Nephron (organoid): ENCODE data around the gene TWIST1.

Experiments
- H3K27ac Mint-ChIP-seq, 3 experiments: 2 replicates each; pipeline ENCODE4 v1.8.0; 2020; ENCODE audit warnings: mixed read lengths in 3 of 3, mild to moderate bottlenecking in 2 of 3, moderate library complexity in 1 of 3
- H3K27me3 Mint-ChIP-seq: 2 replicates; pipeline ENCODE4 v1.8.0; 2021; ENCODE audit warnings: low read depth, mild to moderate bottlenecking, moderate library complexity, mixed read lengths
- H3K36me3 Mint-ChIP-seq: 2 replicates; pipeline ENCODE4 v1.8.0; 2020; ENCODE audit warnings: low read depth, mixed read lengths
- H3K4me1 Mint-ChIP-seq: 2 replicates; pipeline ENCODE4 v1.8.0; 2020; ENCODE audit warnings: mixed read lengths
- H3K4me3 Mint-ChIP-seq, 3 experiments: 2 replicates each; pipeline ENCODE4 v1.8.0; 2020; ENCODE audit warnings: mild to moderate bottlenecking in 3 of 3, mixed read lengths in 3 of 3, moderate library complexity in 2 of 3
- H3K9me3 Mint-ChIP-seq: 2 replicates; pipeline ENCODE4 v1.8.0; 2020; ENCODE audit warnings: mixed read lengths
- TF ChIP-seq, protein P1 (sequence below), 3 experiments: fragments of 200-600 bp; sonication (generic); IDR thresholded peaks; one replicate each; pipeline ENCODE4 v1.5.0; 2021; ENCODE audit warnings: antibody characterized with exemption in 3 of 3; ENCODE audit not compliant: unreplicated experiment in 3 of 3

Gene TWIST1

DNA sequence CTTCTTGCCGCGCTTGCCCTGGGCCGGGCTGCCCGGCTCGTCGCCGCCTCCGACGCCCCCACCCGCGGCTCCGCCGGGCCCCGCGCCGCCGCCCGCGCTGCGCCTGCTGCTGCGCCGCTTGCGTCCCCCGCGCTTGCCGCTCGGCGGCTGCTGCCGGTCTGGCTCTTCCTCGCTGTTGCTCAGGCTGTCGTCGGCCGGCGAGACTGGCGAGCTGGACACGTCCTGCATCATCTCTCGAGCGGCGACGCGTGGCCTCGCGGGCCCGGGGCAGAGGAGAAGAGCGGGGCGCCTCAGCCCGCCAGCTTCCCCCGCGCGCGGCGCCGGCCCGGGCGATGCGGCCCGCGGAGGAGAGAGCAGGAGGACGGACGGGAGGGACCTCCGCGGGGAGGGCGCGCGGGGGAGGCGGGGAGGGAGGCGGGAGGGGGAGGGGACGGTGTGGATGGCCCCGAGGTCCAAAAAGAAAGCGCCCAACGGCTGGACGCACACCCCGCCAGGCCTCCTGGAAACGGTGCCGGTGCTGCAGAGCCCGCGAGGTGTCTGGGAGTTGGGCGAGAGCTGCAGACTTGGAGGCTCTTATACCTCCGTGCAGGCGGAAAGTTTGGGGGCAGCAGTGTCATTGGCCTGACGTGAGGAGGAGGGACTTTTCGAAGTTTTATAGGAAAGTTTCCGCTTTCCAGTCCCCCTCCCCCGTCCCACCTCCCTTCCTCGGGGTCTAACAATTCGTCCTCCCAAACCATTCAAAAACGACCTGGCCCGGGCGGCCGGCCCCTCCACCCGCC, at the start of gene TWIST1:
Gene TWIST1 (minus strand): TSS at position 546 of the 779 bp plus-strand sequence. CDS start 315 bp downstream, at position 231.
- TF ChIP-seq, protein P1, sequence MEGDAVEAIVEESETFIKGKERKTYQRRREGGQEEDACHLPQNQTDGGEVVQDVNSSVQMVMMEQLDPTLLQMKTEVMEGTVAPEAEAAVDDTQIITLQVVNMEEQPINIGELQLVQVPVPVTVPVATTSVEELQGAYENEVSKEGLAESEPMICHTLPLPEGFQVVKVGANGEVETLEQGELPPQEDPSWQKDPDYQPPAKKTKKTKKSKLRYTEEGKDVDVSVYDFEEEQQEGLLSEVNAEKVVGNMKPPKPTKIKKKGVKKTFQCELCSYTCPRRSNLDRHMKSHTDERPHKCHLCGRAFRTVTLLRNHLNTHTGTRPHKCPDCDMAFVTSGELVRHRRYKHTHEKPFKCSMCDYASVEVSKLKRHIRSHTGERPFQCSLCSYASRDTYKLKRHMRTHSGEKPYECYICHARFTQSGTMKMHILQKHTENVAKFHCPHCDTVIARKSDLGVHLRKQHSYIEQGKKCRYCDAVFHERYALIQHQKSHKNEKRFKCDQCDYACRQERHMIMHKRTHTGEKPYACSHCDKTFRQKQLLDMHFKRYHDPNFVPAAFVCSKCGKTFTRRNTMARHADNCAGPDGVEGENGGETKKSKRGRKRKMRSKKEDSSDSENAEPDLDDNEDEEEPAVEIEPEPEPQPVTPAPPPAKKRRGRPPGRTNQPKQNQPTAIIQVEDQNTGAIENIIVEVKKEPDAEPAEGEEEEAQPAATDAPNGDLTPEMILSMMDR (IDR thresholded peaks at IDR 0.05; ENCODE audit: unreplicated experiment in 3 of 3), result no peak
- peaks cover 82% of the 10 kb centered on the region for H3K27me3 Mint-ChIP-seq
- H3K9me3 Mint-ChIP-seq, result no peaks in the 10 kb centered on the region
- H3K27ac Mint-ChIP-seq, result peak within 1 kb of the TSS; percentile 33 to 95 (median 92)
- H3K36me3 Mint-ChIP-seq, result peaks cover 10% of the 10 kb centered on the region
- H3K4me3 Mint-ChIP-seq, result peak within 1 kb of the TSS; percentile 89 to 98 (median 95)
- peaks cover 33% of the 10 kb centered on the region for H3K4me1 Mint-ChIP-seq

DNA sequence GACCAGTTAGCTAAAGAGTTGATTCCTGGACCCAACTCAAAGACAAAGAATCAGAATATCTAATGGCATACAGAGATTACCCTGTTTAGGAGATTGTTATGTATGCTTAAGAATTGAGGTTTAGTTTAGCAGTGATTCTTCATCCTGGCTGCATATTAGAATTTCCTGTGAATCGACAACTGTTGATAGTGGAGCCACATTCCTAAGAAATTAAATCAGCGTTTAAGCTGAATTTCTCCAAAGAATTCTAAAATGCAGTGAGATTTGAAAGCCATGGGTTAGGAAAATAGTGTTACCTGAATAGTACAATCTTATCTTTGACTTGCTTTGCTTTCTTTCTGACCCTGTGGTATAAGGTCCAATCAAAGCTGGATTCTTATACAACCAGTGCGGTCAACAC, 44.2 kb upstream of the TWIST1 start:
- Mint-ChIP-seq H3K27ac (no peak overlapping the region), H3K4me3 (no peak overlapping the region), H3K9me3 (no peaks in the 10 kb centered on the region), H3K27me3 (no peaks in the 10 kb centered on the region), H3K4me1 (no peaks in the 10 kb centered on the region), H3K36me3 (no peaks in the 10 kb centered on the region)
- TF ChIP-seq, protein P1 (IDR thresholded peaks at IDR 0.05; ENCODE audit: unreplicated experiment in 3 of 3), result no peak

DNA sequence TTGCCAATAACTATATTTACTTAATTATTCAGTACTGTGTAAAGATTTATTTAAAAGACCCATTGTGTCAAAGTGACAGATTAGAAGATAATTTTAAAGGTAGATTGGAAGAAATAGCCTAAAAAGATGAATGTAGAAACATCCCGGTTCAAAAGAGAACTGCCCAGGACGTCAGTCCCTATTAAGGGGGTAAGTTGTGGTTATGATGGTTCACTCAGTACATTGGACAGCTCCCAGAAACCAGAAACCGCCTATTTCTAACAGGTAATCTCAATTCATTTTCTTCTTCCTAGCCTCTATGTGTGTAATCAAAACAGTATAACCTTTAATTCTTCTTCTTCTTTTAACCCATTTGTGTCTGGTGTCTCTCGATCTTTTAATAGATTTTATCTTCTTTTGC, 29.3 kb upstream of the TWIST1 start:
- no peak overlapping the region for H3K27ac Mint-ChIP-seq
- H3K36me3 Mint-ChIP-seq, result no peaks in the 10 kb centered on the region
- H3K9me3 Mint-ChIP-seq, result peaks cover 4% of the 10 kb centered on the region
- TF ChIP-seq, protein P1 (IDR thresholded peaks at IDR 0.05; ENCODE audit: unreplicated experiment in 3 of 3), result no peak
- no peak overlapping the region for H3K4me3 Mint-ChIP-seq
- peaks cover 63% of the 10 kb centered on the region for H3K27me3 Mint-ChIP-seq
- H3K4me1 Mint-ChIP-seq, result peaks cover 12% of the 10 kb centered on the region

DNA sequence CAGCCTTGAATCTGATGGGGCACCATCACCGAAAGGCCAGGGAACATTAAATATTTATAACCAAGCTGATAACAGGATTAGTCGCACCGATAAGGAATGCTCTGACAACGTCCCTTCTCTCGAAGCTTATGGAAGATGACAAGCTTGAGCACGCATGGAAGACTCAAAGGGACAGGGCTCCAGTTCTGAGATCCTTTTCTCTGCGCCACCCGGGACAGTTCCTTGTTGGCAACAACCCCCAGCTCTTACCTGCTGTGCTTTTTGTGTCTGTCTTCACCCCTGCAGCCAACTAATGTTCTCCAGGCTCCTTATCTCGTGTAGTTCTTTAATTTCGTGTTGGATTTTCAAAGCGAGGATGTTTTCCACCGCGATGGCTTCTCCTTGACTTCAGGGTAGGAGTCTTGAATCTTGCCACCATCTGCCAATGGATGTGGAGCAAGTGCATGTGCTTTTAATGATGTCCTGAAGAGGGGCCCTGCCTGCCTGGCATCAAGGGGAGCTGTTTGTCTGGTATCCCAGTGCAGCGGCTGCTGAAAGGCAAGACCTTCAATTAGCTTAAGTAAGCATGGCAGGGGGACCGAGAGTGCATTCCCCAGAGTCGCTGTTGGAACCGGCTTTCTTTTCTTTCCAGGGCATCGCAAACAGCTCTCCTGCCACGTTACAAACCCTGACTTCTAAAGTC, 28.1 kb upstream of the TWIST1 start:
- peaks cover 73% of the 10 kb centered on the region for H3K27me3 Mint-ChIP-seq
- H3K4me1 Mint-ChIP-seq, result peaks cover 12% of the 10 kb centered on the region
- no peaks in the 10 kb centered on the region for H3K36me3 Mint-ChIP-seq
- TF ChIP-seq, protein P1 (IDR thresholded peaks at IDR 0.05; ENCODE audit: unreplicated experiment in 3 of 3), result no peak
- peaks cover 4% of the 10 kb centered on the region for H3K9me3 Mint-ChIP-seq
- peak overlapping the region; percentile 28 to 78 (median 70) for H3K4me3 Mint-ChIP-seq
- no peak overlapping the region for H3K27ac Mint-ChIP-seq

DNA sequence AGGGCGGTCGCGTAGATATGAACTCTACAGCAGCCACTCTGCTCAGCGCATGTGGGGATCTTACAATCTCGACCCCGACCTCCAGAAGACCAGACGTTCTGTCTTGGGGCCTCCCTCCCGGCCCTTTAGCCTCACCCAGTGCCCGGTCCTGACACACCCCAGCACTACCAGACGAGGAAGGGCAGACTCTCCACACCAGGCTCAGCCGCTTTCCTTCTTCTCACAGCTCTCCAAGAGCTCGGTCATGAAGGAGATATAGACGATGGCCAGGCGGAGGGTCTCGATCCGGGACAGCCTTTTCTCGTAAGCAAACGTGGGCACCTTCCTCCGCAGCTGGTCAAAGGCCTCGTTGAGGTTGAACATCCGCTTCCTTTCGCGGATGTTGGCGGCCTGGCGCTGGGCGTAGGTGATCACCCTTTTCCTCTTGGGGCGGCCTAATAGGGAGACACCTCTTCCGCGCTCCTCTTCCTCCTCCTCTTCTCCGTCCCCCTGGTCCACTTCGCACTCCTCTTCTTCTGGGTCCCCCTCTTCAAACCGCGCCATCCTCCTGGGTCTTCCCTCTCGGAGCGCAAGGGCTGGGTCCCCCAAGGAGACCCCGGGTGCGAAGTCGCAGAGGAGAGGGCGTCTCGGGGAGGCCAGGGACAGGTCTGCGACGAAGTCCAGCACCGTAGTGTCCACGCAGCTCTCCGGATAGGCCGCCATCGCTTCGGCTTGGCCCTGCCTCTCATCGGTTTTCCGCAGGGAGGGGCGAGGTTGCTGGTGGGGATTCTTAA, 27.4 kb upstream of the TWIST1 start, which contains the start of gene FERD3L:
Gene FERD3L (minus strand): TSS at position 761 of the 773 bp plus-strand sequence. CDS start 59 bp downstream, at position 702.
- peaks cover 76% of the 10 kb centered on the region for H3K27me3 Mint-ChIP-seq
- H3K4me3 Mint-ChIP-seq, result peak within 1 kb of the TSS; percentile 70 to 80 (median 78)
- H3K27ac Mint-ChIP-seq, result no peak within 1 kb of the TSS
- H3K9me3 Mint-ChIP-seq, result peaks cover 4% of the 10 kb centered on the region
- no peaks in the 10 kb centered on the region for H3K36me3 Mint-ChIP-seq
- H3K4me1 Mint-ChIP-seq, result peaks cover 12% of the 10 kb centered on the region
- TF ChIP-seq, protein P1 (IDR thresholded peaks at IDR 0.05; ENCODE audit: unreplicated experiment in 3 of 3), result no peak
